ENCODE measurements around the gene CDC37.
A peak's percentile ranks its signal among the peaks of the same experiment; 100 is the strongest.

DNA sequence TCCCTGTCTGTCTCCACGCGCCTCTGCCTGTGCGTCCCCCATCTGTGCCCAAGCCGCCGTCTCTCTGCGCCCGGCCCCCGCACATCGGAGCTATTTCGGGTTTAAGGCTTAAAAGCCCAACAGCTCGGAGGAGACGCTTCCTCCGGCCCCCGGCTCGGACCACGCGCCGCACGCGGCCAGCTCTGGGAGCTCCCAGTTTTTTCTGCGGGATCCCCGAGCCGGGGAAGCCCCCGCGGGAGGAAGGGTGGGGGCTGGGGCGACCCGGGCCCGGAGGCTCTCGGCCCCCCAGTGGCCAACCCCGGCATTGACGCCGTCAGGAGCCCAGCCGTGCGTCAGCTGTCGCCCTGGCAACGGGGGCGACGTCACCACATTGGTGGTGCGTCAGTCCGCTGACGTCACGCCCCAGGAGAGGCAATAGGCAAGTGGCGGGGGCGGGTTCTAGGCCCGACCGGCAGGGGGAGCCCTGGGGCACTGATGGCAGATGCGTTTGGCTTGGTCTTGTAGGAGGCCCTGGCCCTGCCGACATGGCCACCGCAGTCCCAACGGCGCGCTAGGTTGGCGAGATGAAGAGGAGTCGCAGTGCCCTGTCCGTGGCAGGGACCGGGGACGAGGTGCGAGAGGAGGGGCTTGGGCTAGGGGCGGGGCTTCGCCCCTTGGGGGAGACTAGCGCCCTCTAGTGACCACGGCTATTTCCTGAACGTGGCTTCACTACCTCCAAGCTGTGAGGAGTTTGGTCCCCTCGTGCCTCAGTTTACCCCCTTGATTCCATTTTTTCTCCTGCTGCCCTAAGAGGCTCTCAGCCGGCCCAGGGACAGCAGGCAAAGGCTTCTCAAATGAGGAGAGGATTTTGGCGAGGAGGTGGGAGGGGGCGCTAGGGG lies 13.3 kb upstream of the CDC37 start:
- TF ChIP-seq POLR2A (IDR thresholded peaks at IDR 0.05; ENCODE audit: extremely low read depth, insufficient read length) = no peak
- TF ChIP-seq, protein P1, sequence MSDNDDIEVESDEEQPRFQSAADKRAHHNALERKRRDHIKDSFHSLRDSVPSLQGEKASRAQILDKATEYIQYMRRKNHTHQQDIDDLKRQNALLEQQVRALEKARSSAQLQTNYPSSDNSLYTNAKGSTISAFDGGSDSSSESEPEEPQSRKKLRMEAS (IDR thresholded peaks at IDR 0.05; ENCODE audit: low read depth, low read length) = no peak
- TF ChIP-seq, protein P2, sequence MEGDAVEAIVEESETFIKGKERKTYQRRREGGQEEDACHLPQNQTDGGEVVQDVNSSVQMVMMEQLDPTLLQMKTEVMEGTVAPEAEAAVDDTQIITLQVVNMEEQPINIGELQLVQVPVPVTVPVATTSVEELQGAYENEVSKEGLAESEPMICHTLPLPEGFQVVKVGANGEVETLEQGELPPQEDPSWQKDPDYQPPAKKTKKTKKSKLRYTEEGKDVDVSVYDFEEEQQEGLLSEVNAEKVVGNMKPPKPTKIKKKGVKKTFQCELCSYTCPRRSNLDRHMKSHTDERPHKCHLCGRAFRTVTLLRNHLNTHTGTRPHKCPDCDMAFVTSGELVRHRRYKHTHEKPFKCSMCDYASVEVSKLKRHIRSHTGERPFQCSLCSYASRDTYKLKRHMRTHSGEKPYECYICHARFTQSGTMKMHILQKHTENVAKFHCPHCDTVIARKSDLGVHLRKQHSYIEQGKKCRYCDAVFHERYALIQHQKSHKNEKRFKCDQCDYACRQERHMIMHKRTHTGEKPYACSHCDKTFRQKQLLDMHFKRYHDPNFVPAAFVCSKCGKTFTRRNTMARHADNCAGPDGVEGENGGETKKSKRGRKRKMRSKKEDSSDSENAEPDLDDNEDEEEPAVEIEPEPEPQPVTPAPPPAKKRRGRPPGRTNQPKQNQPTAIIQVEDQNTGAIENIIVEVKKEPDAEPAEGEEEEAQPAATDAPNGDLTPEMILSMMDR (IDR thresholded peaks at IDR 0.05; ENCODE audit: low read depth, low read length) = peak; percentile 98

Data from NB4 (cell line).